Measurements from ENCODE around the gene ANXA10. TPM values are rescaled to one million over a fixed set of nuclear protein-coding genes. Genes with fewer than 3 reads are reported as not detected.

The ANXA10 gene
- total RNA-seq, 1 experiment from 2014 or later, result not detected

- POLR2A ChIA-PET, result no interaction called here
- intact Hi-C loops (cut with micrococcal nuclease; ENCODE audit: unreplicated experiment), result no loop called here
- H3K9me3 ChIP-seq (ENCODE audit: control insufficient read depth, insufficient read depth, low read depth, low read length), result peaks cover 16% of the 10 kb centered on the region; the same call in 1 of the 2 replicates
- ATAC-seq, result no peak
- BruUV-seq (replicated peaks), result no TSS peak
- in situ Hi-C loops (cut with HindIII; ENCODE audit: low pct_unique_long_range_greater_than_20kb, low sequenced_read_pairs), result no loop called here
- TF ChIP-seq POLR2AphosphoS5 (IDR thresholded peaks at IDR 0.05; ENCODE audit: low read depth, low read length) (no peak), SIN3A (IDR thresholded peaks at IDR 0.05; ENCODE audit: borderline replicate concordance, insufficient read depth, low read depth, low read length) (no peak), TCF7L2 (IDR thresholded peaks at IDR 0.05; ENCODE audit: low read depth, low read length) (no peak), REST (IDR thresholded peaks at IDR 0.05; ENCODE audit: insufficient read depth in 1 of 2, low read depth in 2 of 2, low read length in 1 of 2) (no peak), CTCF (IDR thresholded peaks at IDR 0.05) (no peak)
- no peak for DNase-seq (ENCODE audit: low read depth, low spot score)
- no peak overlapping the region; the same call in 1 of the 2 replicates for H3K27ac ChIP-seq (ENCODE audit: low read length)
- no peaks in the 10 kb centered on the region for H3K4me1 ChIP-seq (ENCODE audit: control insufficient read depth, insufficient read depth, low read length)
- no peak overlapping the region for H3K4me3 ChIP-seq (ENCODE audit: low read depth in 2 of 2, low read length in 2 of 2)
- CTCF ChIA-PET, result no interaction called here
- H3K36me3 ChIP-seq (ENCODE audit: control insufficient read depth, insufficient read depth, low read length), result no peaks in the 10 kb centered on the region
- no peaks in the 10 kb centered on the region for H3K27me3 ChIP-seq (ENCODE audit: control insufficient read depth, insufficient read depth, low read length)
Observed at GRCh38 chr4:168099195-168099594, 6.9 kb downstream of the ANXA10 start.

- no TSS peak for BruUV-seq (replicated peaks)
- H3K4me3 ChIP-seq (ENCODE audit: low read depth in 2 of 2, low read length in 2 of 2), result no peak overlapping the region
- no peaks in the 10 kb centered on the region for H3K36me3 ChIP-seq (ENCODE audit: control insufficient read depth, insufficient read depth, low read length)
- CTCF ChIA-PET, result no interaction called here
- ATAC-seq (no peak), DNase-seq (ENCODE audit: low read depth, low spot score) (no peak)
- no peak overlapping the region for H3K27ac ChIP-seq (ENCODE audit: low read length)
- no peaks in the 10 kb centered on the region for H3K4me1 ChIP-seq (ENCODE audit: control insufficient read depth, insufficient read depth, low read length)
- peaks cover 16% of the 10 kb centered on the region; the same call in 1 of the 2 replicates for H3K9me3 ChIP-seq (ENCODE audit: control insufficient read depth, insufficient read depth, low read depth, low read length)
- in situ Hi-C loops (cut with HindIII; ENCODE audit: low pct_unique_long_range_greater_than_20kb, low sequenced_read_pairs) (no loop called here), intact Hi-C loops (cut with micrococcal nuclease; ENCODE audit: unreplicated experiment) (no loop called here)
- POLR2A ChIA-PET, result no interaction called here
- TF ChIP-seq REST (IDR thresholded peaks at IDR 0.05; ENCODE audit: insufficient read depth in 1 of 2, low read depth in 2 of 2, low read length in 1 of 2) (no peak), SIN3A (IDR thresholded peaks at IDR 0.05; ENCODE audit: borderline replicate concordance, insufficient read depth, low read depth, low read length) (no peak), CTCF (IDR thresholded peaks at IDR 0.05) (no peak), TCF7L2 (IDR thresholded peaks at IDR 0.05; ENCODE audit: low read depth, low read length) (no peak), POLR2AphosphoS5 (IDR thresholded peaks at IDR 0.05; ENCODE audit: low read depth, low read length) (no peak)
- H3K27me3 ChIP-seq (ENCODE audit: control insufficient read depth, insufficient read depth, low read length), result no peaks in the 10 kb centered on the region
Observed at GRCh38 chr4:168101026-168101425, 8.7 kb downstream of the ANXA10 start.
